GM19395 (cell line): ENCODE measurements around the gene LRATD1.
"Not testable (repeated sequence)": the region's sequence is repeated elsewhere in the genome, so short reads cannot be mapped to it uniquely, and the experiment has no call there.

Experiments
- ATAC-seq: cut with Tn5 transposase; IDR thresholded peaks from one replicate; pipeline ENCODE4 v1.9.1; 2021; ENCODE audit warnings: mild to moderate bottlenecking, moderate library complexity; ENCODE audit not compliant: unreplicated experiment

The LRATD1 gene

GRCh38 chr2:14632133-14632936, at the start of gene LRATD1:
LRATD1 (plus strand) TSS chr2:14632717; CDS start chr2:14633980, 1,263 bp downstream.
- no peak for ATAC-seq

DNA sequence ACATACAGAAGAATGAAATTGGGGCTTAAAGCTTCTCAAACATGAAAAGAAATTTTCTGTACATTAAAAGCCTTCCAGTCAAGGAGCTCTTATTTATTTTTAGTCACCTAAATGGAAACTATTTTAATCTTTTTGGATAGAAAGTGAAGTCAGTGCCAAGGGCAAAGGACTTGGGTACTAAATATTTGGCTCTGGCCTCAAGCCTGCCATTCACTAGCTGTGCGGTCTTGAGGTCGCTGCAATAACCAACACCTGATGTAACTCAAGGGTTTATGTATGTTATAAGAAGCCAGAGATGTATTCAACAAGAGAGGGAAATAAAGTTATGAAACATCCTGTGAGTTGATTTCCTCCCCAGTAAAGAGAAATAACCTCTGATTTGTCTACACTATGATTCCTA, 49.5 kb upstream of the LRATD1 start:
- no peak for ATAC-seq

DNA sequence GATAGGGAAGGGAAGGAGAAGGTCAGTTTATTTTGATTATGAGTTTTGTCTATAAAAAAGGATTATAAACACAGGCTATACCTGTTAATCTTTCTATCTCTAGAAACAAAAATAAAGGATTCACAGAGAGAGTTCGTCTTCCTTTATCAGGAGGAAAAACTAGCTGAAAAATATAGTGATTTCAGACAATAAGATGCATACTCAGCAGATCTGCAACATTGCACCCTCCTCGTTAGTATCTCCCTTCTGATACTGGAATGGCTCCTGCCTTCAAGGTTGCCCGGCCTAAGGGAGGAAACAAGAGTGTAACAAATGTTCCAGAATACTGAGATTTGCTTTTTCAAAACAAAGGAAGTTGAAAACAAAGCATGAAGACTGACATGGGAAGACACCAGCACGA, 48.7 kb upstream of the LRATD1 start:
- no peak for ATAC-seq

GRCh38 chr2:14587119-14587518, 45.4 kb upstream of the LRATD1 start:
- ATAC-seq: no peak

DNA sequence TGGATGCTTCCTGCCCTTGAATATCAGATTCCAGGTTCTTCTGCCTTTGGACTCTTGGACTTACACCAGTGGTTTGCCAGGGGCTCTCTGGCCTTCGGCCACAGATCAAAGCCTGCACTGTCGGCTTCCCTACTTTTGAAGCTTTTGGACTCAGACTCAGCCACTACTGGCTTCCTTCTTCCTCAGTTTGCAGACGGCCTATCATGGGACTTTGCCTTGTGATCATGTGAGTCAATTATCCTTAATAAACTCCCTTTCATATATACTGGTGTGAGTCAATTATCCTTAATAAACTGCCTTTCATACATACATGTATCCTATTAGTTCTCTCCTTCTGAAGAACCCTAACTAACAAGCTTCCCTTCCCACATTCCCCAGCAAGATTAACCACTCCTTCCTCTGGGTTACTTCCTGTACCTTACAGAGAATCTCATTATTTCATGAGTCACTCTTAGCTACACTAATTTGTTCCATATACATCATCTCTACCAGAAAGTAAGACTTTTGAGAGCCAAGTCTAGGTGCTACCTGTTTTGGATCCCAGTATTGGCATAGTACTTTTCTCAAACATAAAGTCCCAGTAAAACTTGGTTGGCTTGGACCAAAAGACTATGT, 31.3 kb upstream of the LRATD1 start:
- ATAC-seq: no peak

DNA sequence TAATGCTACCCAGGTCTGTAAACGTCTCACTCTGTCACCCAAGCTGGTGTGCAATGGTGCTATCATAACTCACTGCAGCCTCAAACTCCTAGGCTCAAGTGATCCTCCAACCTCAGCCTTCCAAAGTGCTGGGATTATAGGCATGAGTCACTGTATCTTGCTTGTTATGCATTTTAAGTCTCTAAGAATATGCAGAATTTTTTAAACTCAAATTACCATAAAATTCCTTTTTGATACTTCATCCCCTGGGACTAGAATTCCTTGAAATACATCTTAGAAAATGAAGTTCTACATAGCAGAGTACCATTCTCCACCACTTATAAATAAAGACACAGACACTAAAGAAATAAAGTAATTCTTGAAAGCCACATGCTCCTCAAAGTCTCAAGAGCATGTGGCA, 30.2 kb upstream of the LRATD1 start:
- ATAC-seq: no peak

DNA sequence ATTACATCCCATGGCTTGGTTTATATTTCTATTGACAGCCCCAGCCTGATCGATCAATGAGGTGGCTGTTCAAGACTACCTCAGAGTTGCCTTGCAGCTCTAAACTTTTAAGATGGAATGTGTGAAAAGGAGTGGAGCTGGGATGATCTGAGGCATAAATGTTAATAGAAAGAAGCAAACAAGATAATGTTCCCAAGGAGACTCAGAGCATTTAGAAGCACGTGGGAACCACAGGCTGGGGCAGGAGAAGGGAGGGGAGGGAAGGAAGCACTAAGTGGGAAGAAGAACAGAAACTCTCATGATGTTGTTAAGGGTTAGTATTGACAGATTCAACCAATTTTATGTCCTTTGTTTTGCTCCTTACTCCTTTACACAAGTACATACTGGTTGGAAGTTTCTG, 28.8 kb upstream of the LRATD1 start:
- no peak for ATAC-seq

- no peak for ATAC-seq
Observed at GRCh38 chr2:14608245-14608644, 24.3 kb upstream of the LRATD1 start.

DNA sequence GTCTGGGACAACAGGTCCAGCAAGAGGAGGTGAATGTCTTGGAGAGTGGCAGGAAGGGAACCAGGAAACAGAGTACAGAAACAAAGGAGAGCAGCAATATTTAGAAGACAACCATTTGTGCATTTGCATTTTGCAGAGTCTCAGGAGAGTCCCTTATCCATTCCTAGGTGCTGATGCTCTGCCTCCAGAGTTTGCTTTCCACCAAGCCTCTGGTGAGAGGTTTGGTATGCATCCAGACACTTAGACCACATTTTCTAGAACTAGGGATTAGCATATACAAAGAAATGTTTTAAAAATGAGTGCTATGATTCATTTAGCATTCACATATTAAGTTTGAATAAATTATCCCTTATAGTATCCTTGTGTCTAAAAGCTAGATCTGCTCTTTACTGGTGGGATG, 18.5 kb upstream of the LRATD1 start:
- ATAC-seq: no peak

DNA sequence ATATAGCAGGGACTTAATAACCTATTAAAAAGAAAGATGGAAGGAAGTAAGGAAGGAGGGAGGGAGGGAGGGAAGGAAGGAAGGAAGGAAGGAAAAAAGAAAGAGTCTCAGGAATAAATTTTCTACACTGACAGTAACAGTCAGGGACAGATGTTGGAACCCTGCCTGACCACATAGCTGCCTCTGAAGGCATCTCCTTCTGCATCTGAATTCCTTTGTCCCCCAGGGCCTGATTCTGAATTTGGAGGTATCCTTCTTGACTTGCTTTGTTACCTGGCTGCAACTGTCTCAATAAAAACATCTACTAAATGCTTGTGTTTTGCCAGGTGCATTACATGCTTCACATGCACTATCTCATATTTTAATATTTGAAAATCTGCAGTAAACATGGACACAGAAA, 17.4 kb upstream of the LRATD1 start:
- no peak for ATAC-seq

DNA sequence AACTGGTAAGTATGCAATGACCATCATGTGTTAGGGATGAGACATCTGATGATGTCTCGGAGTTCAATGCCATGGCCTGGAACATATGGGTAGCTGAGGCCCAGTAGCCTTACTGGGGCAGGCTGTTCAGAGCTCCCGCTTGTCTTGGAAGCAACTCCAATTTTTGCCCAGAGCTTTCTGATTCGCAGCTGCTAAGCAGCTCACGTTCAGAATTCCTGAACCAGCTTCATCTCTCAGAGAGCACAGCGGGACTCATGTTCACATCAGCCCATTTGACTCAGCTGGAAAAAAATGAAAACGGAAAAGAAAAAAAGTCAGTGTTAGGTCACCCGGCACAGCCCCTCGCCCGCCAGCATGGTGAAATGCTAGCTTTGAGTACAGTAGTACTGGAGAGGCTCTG, 16.8 kb upstream of the LRATD1 start:
- ATAC-seq: no peak

DNA sequence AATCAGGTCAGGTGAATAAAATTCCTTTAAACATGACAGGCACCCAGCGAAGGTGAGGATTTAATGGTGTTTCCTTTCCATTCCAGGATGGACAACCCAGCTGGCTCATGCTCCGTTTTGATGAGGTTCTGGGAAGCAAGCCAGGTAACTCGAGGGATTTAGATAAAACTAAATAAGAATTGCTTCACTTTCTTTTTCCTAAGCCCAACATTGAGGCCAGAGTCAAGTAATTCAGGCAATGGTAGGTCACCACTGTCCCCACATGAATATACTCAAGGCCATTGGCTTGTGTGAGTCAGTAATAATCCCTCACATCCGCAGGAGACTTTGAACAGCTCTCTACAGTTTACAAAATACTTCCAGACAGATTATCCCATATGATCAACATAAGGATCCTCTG, 16.2 kb upstream of the LRATD1 start:
- no peak for ATAC-seq

DNA sequence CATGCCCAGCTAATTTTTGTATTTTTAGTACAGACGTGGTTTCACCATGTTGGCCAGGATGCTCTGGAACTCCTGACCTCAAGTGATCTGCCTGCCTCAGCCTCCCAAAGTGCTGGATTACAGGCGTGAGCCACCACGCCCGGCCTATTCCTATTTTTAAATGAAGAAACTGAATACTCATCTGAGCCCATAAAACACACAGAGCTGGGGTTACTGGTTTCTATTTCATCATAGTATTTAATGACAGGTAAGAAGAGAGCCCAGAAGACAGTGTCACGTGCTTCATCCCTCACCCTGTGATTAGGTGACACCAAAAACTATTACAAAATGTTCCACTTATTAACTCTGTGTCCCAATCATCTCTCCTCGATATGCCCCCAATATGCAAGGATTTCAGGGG, 15.6 kb upstream of the LRATD1 start:
- ATAC-seq: no peak

- ATAC-seq: no peak
Observed at GRCh38 chr2:14619441-14619840, 13.1 kb upstream of the LRATD1 start.

DNA sequence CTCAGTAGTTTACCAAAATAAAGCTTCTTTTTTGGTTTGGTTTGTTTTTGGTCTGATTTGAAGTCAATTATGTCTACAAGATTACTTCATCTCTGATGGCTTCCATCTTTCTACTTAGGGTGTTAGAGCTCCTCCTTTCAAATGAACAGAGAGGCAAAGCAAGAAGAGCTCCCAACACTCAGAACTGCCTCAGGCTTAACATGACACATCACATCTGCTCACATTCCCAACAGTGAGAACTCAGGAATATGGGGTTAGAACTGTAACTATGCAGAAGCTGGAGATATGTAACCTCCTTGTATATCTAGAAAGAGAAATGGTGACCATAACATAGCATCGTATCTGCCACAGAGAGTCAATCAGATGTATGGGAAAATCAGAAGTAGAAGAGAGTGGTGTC, 11.4 kb upstream of the LRATD1 start:
- ATAC-seq: no peak

- ATAC-seq: no peak
Observed at GRCh38 chr2:14621906-14622549, 10.5 kb upstream of the LRATD1 start.

GRCh38 chr2:14622550-14622939, 10.0 kb upstream of the LRATD1 start:
- not testable (repeated sequence) for ATAC-seq

DNA sequence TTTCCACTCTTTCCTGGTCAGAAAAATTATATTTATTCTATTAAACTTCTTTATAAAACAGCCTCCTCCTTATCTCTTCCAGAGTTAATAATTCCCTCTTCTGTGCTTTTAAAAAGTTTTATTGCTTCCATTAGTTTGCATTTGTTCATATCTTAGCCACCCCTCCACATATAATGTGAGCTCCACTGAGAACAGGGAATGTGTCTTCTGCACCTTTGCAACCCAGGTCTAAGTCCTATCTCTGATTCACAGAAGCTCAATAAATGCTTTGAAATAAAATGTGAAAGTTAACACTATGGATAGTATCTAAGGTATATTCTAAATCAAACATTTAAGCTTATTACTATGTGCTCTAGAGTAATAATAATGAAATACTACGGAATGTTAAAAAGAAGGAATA, 9.3 kb upstream of the LRATD1 start:
- ATAC-seq: no peak

- no peak for ATAC-seq
Observed at GRCh38 chr2:14626873-14627272, 5.6 kb upstream of the LRATD1 start.

- no peak for ATAC-seq
Observed at GRCh38 chr2:14628901-14629300, 3.6 kb upstream of the LRATD1 start.

- ATAC-seq: no peak
Observed at GRCh38 chr2:14631406-14632040, 994 bp upstream of the LRATD1 start.

DNA sequence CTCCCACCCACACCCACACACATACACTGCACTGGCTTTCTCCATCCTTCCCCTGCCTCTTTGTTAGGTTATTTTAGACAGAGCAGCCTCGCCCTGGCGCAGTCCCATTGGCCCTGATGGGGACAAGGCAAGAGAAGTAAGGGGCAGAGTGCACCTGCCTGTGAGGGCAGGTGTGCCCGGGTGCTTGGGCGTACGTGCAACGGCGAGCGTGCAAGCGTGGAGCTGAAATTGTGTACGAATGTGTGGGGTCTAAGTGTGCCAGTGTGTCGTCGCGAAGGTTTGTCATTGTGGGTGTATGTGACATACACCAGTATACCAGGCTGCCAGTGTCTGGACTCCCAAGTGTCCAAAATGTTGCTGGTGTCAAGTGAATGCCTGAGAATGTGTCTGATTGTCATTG, 544 bp downstream of the LRATD1 start:
- no peak for ATAC-seq
